Glomerular visceral epithelial cell (primary cell): ENCODE measurements around the gene DNMT3L.
"Not testable (repeated sequence)": the region's sequence is repeated elsewhere in the genome, so short reads cannot be mapped to it uniquely, and the experiment has no call there.

Experiments used
- DNase-seq: peaks from one replicate; pipeline ENCODE4 v3.0.0-alpha.2; 2016; ENCODE audit errors: extremely low spot score

DNMT3L gene

DNA sequence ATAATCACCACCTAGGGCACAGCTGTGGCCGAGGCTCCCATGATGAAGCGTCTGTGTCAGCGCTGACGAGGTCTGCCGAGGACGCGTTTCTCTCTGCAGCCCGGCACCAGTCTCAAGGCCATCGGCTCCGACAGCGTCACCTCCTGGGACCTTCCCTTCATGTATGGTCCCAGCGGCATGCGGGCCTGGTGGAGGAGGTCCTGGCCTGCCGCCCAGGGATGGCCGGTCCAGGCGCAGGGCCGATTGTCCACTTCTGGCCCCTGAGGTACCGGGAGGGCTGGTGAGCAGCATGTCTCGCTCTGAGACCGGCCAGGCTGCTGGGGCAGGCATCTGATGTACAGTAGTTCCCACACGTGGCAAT is 64.6 kb downstream of the DNMT3L start:
- not testable (repeated sequence) for DNase-seq
